ENCODE measurements around the gene GPC6.

GPC6 gene

DNA sequence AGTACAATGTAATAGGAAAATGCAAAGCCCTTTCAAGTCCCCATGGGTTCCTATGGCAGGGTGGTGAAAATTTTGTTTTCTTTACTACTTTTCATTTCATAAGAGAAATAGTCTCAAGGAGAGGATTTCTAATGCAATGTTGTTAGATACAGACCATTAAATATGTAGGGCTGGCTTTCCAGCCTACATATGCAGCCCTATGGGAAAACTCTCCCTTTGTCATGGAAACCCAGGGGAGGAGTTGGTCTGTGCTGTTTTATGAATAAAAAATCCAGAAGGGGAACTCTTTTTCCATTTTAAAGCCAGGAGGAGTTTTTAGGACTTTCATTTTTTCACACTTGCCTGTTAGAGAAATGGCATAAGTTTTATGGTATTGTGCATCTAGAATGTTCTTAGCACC is 1133.3 kb downstream of the GPC6 start:
- TF ChIP-seq CTCF (IDR thresholded peaks at IDR 0.05; ENCODE audit: low read depth, low read length, missing control alignments) = no peak
- Histone ChIP-seq H3K36me3 (replicated peaks) (no peaks in the 10 kb centered on the region), H3K27ac (no peak overlapping the region), H3K27me3 (replicated peaks) (no peaks in the 10 kb centered on the region), H3K4me3 (ENCODE audit: low read depth, low read length) (no peak overlapping the region)
- no peak for DNase-seq
- in situ Hi-C loops (cut with HindIII; ENCODE audit: low pct_ligation_motif_present, low sequenced_read_pairs) = no loop called here

GRCh38 chr13:94362411-94362909 is 1135.9 kb downstream of the GPC6 start:
- in situ Hi-C loops (cut with HindIII; ENCODE audit: low pct_ligation_motif_present, low sequenced_read_pairs) = no loop called here
- Histone ChIP-seq H3K27ac (no peak overlapping the region), H3K4me3 (ENCODE audit: low read depth, low read length) (no peak overlapping the region), H3K36me3 (replicated peaks) (no peaks in the 10 kb centered on the region), H3K27me3 (replicated peaks) (no peaks in the 10 kb centered on the region)
- TF ChIP-seq CTCF (IDR thresholded peaks at IDR 0.05; ENCODE audit: low read depth, low read length, missing control alignments) = peak; percentile 79
- DNase-seq = peak; percentile 88

DNA sequence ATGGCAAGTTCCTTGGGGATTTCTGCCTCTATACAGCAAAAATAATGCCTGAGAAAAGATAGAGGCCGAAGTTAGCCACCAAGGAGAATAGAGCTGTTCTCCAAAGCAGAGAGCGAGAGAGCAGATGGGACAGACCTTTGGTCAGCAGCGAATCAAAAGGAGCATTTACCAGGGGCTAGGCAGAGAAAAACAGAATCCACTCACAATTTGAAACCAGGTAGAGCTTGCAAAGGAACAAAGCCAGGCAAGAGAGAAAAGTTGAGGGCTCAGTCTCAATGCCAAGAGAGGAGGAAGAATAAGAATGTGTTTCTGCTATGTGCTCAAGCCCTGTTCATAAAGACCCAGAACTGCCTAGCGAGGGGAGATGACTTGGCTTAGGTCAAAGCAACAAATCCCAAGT is 1140.1 kb downstream of the GPC6 start:
- H3K36me3 ChIP-seq (replicated peaks) = no peaks in the 10 kb centered on the region
- no peak overlapping the region for H3K27ac ChIP-seq
- no peak for DNase-seq
- H3K4me3 ChIP-seq (ENCODE audit: low read depth, low read length) = no peak overlapping the region
- no peak for TF ChIP-seq CTCF (IDR thresholded peaks at IDR 0.05; ENCODE audit: low read depth, low read length, missing control alignments)
- in situ Hi-C loops (cut with HindIII; ENCODE audit: low pct_ligation_motif_present, low sequenced_read_pairs) = no loop called here
- no peaks in the 10 kb centered on the region for H3K27me3 ChIP-seq (replicated peaks)

DNA sequence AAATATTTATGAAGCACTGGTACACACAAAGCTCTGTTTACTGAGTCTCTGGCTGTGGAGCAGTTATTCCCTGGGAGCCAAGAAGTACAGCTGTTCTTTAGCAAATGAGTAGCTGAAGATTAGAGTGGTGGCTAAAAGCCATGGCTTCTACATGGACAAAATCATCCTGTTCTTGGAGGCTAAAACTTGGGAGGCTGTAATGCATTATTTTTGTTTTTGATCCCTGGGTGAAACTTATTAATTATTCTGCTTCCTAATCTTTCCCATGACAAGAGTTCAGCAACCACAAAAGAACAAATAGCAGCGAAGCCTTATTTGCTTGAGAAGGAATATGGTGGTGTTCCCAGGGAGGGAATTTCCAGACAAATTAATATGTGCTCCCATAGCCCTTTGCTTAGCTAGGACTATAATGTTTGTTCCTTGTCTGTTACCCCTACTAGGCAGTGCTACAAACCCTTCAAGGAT is 1143.4 kb downstream of the GPC6 start:
- no peak for TF ChIP-seq CTCF (IDR thresholded peaks at IDR 0.05; ENCODE audit: low read depth, low read length, missing control alignments)
- Histone ChIP-seq H3K4me3 (ENCODE audit: low read depth, low read length) (no peak overlapping the region), H3K36me3 (replicated peaks) (no peaks in the 10 kb centered on the region), H3K27me3 (replicated peaks) (no peaks in the 10 kb centered on the region), H3K27ac (no peak overlapping the region)
- in situ Hi-C loops (cut with HindIII; ENCODE audit: low pct_ligation_motif_present, low sequenced_read_pairs) = no loop called here
- no peak for DNase-seq

GRCh38 chr13:94371855-94372254 is 1145.2 kb downstream of the GPC6 start:
- DNase-seq = no peak
- in situ Hi-C loops (cut with HindIII; ENCODE audit: low pct_ligation_motif_present, low sequenced_read_pairs) = no loop called here

More at GRCh38 chr13:94371855-94372254, 1145.2 kb downstream of the GPC6 start:
- TF ChIP-seq CTCF (IDR thresholded peaks at IDR 0.05; ENCODE audit: low read depth, low read length, missing control alignments) = no peak
- Histone ChIP-seq H3K36me3 (replicated peaks) (no peaks in the 10 kb centered on the region), H3K27me3 (replicated peaks) (no peaks in the 10 kb centered on the region), H3K27ac (no peak overlapping the region), H3K4me3 (ENCODE audit: low read depth, low read length) (no peak overlapping the region)

Measured in brain microvascular endothelial cell (primary cell).